Stimulated activated CD8-positive, alpha-beta memory T cell treated with anti-CD3 and anti-CD28 coated beads, Interleukin-7, amount 100 ng/mL, for 4 hours (primary cell): ENCODE data around the gene TCF25.
"Not testable (repeated sequence)": the region's sequence is repeated elsewhere in the genome, so short reads cannot be mapped to it uniquely, and the experiment has no call there.

ENCODE experiments used
- DNase-seq, 2 donors: peaks; one replicate each; pipeline ENCODE4 v3.0.0-alpha.2; 2020; ENCODE audit warnings: low read depth in 2 of 2

Gene TCF25

GRCh38 chr16:89873109-89873971, at the start of gene TCF25:
Gene TCF25, plus strand, starts transcription at chr16:89873592. Its CDS starts 76 bp downstream, at chr16:89873668.
- DNase-seq = peak; percentile 62 to 79

GRCh38 chr16:89823824-89824148, 49.6 kb upstream of the TCF25 start:
- DNase-seq = not testable (repeated sequence)

GRCh38 chr16:89826531-89827382, 46.6 kb upstream of the TCF25 start:
- DNase-seq = no peak

DNA sequence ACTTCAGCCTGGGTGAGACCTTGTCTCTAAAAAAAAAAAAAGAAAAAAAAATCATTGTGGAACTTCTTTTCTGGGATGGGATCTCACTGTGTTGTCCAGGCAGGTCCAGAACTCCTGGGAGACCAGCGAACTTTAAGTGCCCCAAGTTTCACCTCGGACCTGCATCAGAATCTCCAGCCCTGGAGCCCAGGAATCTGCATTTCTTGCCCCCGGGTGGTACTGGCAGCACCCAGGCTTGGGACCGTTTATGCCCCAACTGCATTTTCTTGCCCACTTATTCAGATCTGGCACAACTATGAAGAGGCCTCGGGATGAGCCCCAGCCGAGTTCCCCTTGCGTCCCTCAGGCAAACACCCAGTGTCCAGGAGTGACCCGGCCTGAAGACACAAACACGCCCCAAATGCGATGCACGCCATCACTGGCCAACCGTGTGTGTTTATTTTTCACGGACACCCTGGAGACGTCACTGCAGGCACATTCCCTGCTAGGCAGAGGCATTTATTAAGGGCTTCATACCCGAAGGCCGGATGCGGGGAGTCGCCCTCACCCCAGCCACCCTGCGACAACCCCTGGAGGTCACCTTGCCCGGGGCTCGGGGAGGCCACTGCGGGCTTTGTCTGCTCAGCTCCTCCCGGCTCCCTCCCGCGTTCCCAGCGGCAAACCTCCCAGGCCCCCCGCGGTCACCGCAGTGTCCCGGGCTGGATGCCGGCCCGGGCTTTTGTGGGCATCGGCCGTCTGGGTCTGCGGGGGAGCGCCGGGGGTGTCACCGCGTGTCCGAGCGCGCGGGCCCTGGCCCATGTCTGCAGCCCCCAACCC, 45.8 kb upstream of the TCF25 start:
- DNase-seq = no peak

GRCh38 chr16:89828199-89828869, 45.1 kb upstream of the TCF25 start, which contains the start of gene SPIRE2:
Gene SPIRE2, plus strand, starts transcription at chr16:89828475. Its CDS starts 76 bp downstream, at chr16:89828551.
- DNase-seq = peak in 1 of 2 donors; percentile 49

GRCh38 chr16:89828870-89829629, 44.3 kb upstream of the TCF25 start:
- DNase-seq = no peak

DNA sequence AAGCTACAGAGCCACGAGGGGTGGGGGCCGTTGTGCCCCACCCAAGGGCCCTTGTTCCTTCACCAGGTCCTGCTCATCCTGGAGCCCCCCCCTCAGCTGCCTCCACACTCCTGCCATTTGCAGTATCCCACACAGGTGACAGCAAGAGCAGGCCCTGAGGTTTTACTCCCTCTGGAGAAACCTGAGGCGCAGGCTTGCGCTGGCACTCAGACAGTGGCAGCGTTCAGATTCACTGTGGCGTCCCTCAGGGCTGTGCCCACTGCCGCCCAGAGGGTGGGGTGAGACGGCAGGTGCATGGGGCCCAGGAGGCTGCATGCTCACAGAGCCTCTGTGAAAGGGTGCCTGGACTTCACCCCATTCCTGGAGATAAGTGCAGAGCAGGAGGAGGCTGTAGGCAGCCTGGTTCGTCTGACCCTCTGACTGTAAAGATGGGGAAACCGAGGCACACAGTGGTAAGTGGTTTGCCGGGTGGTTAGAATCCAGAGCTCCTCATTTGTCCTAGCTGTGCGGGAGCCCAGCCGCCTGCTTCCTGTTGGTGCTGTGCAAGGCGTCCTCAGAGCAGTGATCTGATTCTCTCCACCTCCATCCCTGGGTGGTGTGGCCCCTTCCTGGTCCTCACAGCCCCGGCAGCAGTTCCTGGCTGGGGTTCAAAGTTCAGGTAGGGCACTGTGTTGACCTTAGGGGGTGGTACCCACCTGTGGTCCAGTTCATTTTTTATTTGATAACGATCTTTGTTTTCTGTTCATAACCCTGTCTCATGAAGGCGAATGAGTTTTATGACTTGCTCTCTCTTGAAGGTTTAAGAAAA, 43.6 kb upstream of the TCF25 start:
- no peak for DNase-seq

- DNase-seq = no peak
Measured at GRCh38 chr16:89831810-89832328, 41.5 kb upstream of the TCF25 start.

GRCh38 chr16:89833664-89834363, 39.6 kb upstream of the TCF25 start:
- DNase-seq = not testable (repeated sequence)

DNA sequence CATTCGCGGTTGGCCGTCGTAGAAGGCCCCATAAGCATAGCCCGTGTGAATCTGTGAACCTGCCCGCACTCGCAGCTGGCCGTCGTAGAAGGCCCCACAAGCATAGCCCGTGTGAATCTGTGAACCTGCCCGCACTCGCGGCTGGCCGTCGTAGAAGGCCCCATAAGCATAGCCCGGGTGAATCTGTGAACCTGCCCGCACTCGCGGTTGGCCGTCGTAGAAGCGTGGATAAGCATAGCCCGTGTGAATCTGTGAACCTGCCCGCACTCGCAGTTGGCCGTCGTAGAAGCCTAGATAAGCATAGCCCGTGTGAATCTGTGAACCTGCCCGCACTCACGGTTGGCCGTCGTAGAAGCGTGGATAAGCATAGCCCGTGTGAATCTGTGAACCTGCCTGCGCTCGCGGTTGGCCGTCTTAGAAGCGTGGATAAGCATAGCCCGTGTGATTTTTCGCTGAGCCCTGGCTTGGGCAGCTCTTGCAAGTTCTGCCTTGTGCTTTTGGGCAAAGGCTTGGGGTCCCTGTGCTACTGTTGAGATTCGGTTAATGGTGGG, 38.5 kb upstream of the TCF25 start:
- DNase-seq = not testable (repeated sequence)

DNA sequence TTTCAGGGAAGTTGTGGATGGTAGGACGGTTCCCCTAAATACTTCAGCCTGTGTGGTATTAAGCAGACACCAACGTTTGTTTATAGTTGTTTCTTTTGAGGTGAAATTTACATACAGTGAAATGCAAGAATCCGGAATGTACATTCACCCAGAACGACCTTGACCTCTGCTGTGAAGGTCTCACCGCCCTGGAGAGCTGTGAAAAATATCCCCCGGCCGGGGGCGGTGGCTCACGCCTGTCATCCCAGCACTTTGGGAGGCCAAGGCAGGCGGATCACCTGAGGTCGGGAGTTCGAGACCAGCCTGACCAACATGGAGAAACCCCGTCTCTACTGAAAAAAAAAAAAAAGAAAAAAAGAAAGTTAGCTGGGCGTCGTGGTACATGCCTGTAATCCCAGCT, 36.9 kb upstream of the TCF25 start:
- DNase-seq = not testable (repeated sequence)

DNA sequence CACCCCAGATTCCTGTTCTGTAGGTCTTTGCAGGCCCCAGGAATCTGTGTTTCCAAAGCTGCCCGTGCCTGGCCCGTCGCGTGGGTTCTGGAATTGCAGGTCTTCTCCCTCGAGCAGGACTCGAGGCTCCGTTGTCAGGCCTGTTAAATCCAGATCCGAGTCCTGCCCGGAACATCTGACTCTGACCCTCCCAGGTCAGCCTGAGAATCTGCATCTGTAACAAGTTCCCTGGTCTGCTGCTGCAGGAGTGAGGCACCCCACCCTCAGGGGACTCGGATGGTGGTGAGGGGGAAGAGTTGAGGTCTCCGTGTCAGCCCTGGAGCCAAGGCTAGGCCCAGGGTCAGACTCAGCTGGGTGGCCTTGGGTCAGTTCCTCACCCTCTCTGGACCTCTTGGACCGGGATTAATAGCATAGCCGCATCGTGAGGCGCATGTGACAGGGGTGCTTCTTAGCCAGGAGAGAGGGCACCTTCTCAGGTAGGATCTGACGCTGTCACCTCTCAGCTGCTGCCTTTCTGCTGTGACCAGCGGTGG, 36.3 kb upstream of the TCF25 start:
- no peak for DNase-seq

DNA sequence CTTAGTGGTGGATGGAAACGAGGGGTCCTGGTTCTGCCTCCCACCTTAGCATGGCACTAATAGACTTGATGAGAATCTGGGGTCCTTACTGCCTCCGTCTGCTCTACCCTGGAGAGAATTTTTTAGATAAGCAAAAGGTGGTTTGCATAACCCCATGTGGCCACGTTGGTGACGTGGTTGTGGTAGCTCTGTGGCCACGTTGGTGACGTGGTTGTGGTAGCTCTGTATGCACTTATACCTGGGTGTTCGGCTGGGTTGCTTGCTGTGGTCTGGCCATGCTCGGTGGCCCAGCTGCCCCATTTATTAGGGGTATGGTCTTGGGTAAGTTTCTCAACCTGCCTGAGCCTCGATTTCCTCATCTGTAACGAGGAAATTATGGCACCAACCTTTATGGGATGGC, 32.1 kb upstream of the TCF25 start:
- peak; percentile 57 to 60 for DNase-seq

DNA sequence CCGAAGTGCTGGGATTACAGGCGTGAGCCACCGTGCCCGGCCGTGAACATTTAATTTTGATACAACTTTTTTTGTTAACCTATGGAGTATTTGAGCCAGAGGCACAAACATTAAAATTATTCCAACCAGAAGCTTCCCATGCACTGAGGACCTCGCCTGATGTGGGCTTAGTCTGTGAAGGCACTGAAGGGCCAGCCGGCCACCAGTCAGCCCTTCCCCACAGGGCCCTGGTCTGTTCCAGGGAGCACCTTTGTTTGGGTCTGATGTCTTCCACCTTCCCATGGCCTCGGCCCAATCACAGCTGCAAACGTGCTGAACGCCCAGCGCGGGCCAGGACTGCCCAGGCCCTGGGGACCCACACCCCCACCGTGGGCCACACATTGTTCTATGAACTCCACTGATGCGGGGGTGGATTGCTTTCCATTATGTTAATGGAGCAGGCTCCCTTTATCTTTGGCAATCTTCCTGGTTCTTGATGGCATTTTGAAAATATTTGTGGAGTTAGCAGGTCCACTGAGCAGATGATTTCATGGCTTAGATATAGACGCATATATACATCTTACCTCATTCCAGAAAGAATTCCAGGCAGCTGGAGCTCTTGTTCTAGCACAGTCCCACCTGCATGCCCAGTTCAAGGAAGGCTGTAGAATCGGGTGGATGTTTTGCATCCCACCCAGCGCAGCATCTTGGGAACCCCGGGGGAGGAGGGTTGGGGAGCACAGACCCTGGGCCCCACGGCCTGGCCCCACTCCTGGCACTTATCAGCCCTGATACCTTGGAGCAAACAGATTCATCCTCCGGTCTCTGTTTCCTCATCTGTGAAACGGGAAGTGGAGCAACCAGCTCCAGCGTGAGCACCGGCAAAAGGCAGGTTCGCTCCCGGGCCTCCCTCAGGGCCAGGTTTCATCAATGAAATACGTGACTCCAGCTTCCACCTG, 30.7 kb upstream of the TCF25 start:
- DNase-seq = no peak

DNA sequence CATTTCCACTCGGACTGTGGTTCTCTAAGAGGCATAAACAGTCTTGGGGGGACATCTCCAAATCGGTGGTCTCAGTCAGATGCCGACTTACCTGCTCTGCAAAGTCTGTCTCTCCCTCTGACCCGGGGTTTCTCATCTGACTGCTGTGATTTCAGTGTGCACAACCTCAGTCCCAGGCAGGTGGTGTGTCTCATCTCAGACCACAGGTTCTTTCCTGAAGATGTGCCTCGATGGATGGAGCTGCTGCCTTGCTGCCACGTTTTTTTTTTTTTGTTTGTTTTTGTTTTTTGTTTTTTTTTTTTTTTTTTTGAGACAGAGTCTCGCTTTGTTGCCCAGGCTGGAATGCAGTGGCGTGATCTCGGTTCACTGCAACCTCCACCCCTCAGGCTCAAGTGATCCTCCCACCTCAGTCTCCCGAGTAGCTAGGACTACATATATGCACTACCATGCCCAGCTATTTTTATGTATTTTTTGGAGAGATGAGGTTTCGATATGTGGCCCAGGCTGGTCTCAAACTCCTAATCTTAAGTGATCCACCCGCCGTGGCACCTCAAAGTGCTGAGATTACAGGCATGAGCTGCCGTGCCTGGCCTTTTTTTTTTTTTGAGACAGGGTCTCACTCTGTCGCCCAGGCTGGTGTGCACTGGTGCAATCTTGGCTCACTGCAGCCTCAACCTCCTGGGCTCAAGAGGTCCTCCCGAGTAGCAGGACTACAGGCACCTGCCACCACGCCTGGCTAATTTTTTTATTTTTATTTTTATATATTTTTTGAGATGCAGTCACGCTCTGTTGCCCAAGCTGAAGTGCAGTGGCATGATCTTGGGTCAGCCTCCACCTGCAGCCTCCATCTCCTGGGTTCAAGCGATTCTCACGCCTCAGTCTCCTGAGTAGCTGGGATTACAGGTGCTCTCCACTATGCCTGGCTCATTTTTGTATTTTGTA, 29.7 kb upstream of the TCF25 start:
- no peak for DNase-seq
